Endothelial cell of umbilical vein (primary cell): Measurements from ENCODE around the gene SLC45A2. TPM values are rescaled to one million over a fixed set of nuclear protein-coding genes. Genes with fewer than 3 reads are reported as not detected.

ENCODE experiments used
- BruUV-seq: library from RNA; stranded (reverse); fragments of 400-500 nt; replicated peaks from 2 replicates; lab custom pipeline; 2021; lab: Mats Ljungman, UMichigan
- CTCF ChIA-PET: fragments of 300-600, 350-600 bp; sonication (Branson Sonifier 250); formaldehyde crosslinking; loops from one replicate; lab custom pipeline; 2021; ENCODE audit warnings: antibody characterized with exemption, inconsistent platforms; lab: Charles Lee
- POLR2A ChIA-PET: fragments of 300-600, 350-600 bp; sonication (Branson Sonifier 250); formaldehyde crosslinking; loops from one replicate; lab custom pipeline; 2021; ENCODE audit warnings: antibody characterized with exemption, inconsistent platforms; lab: Charles Lee
- DNase-seq: peaks from one replicate; pipeline ENCODE4 v3.0.0-alpha.2; 2011; ENCODE audit warnings: low read depth, low spot score
- FAIRE-seq: peaks from 2 replicates; lab custom pipeline; 2011; peaks lifted over from hg19 to GRCh38; lab: Jason Lieb, UNC
- H2AFZ ChIP-seq: 2 replicates; pipeline ENCODE4 v1.6.0; 2012; ENCODE audit warnings: low read depth, low read length, control low read depth, inconsistent platforms
- H3K27ac ChIP-seq: 2 replicates; pipeline ENCODE4 v1.5.1; 2011; ENCODE audit warnings: low read depth, mild to moderate bottlenecking, control low read depth, low read length, moderate library complexity; ENCODE audit not compliant: insufficient read depth
- H3K27me3 ChIP-seq, 2 experiments: 2 replicates each; pipeline versions ENCODE4 v1.6.0 to v1.6.1; 2011; ENCODE audit warnings: low read length in 2 of 2, mixed read lengths in 1 of 2; ENCODE audit not compliant: control insufficient read depth in 2 of 2, insufficient read depth in 2 of 2
- H3K36me3 ChIP-seq, 2 experiments: 2 replicates in 1 of 2; 3 replicates in 1 of 2; pipeline ENCODE4 v1.5.1; 2011; ENCODE audit warnings: low read length in 2 of 2, mild to moderate bottlenecking in 1 of 2, moderate library complexity in 1 of 2; ENCODE audit not compliant: control insufficient read depth in 2 of 2, insufficient read depth in 2 of 2; ENCODE audit errors: extremely low read depth in 1 of 2
- H3K4me1 ChIP-seq: 3 replicates; pipeline ENCODE4 v1.5.1; 2011; ENCODE audit warnings: mild to moderate bottlenecking, low read length; ENCODE audit not compliant: control insufficient read depth, insufficient read depth; ENCODE audit errors: extremely low read depth
- H3K4me2 ChIP-seq: 2 replicates; pipeline ENCODE4 v1.6.1; 2011; ENCODE audit warnings: low read length, control low read depth, mixed read lengths; ENCODE audit not compliant: insufficient read depth
- H3K4me3 ChIP-seq, 3 experiments: fragments of 200-600 bp in 1 of 3; sonication (generic), shearing (Covaris generic) in 1 of 3; replicated peaks in 1 of 3; 2 replicates each; pipeline ENCODE4 v1.5.1; 2011 to 2016; ENCODE audit warnings: control low read depth in 3 of 3, low read length in 3 of 3, mild to moderate bottlenecking in 2 of 3, inconsistent platforms in 1 of 3, low read depth in 1 of 3, moderate library complexity in 1 of 3; ENCODE audit not compliant: insufficient read depth in 1 of 3
- H3K79me2 ChIP-seq: 2 replicates; pipeline ENCODE4 v1.6.0; 2012; ENCODE audit warnings: low read length, inconsistent platforms; ENCODE audit not compliant: control insufficient read depth, insufficient read depth
- H3K9ac ChIP-seq: replicated peaks from 2 replicates; pipeline ENCODE3; 2011; ENCODE audit warnings: low read length, control low read depth; ENCODE audit not compliant: insufficient read depth; ENCODE audit errors: extremely low read depth
- H3K9me1 ChIP-seq: replicated peaks from 3 replicates; pipeline ENCODE4 v1.6.0; 2011; ENCODE audit warnings: mild to moderate bottlenecking, low read length; ENCODE audit not compliant: control insufficient read depth, insufficient read depth; ENCODE audit errors: extremely low read depth
- H3K9me3 ChIP-seq: replicated peaks from 2 replicates; pipeline ENCODE4 v1.5.1; 2012; ENCODE audit warnings: low read length, inconsistent platforms; ENCODE audit not compliant: control insufficient read depth, insufficient read depth
- H4K20me1 ChIP-seq: replicated peaks from 2 replicates; pipeline ENCODE3; 2011; ENCODE audit warnings: mild to moderate bottlenecking, low read length; ENCODE audit not compliant: control insufficient read depth, insufficient read depth; ENCODE audit errors: extremely low read depth
- EZH2 ChIP-seq: IDR thresholded peaks from 2 replicates; pipeline ENCODE4 v1.6.1; 2012; ENCODE audit warnings: borderline replicate concordance, low read depth, mild to moderate bottlenecking, moderate library complexity, low read length, inconsistent platforms; ENCODE audit not compliant: severe bottlenecking
- FOS ChIP-seq: IDR thresholded peaks from 2 replicates; pipeline ENCODE4 v1.6.1; 2011; ENCODE audit warnings: mild to moderate bottlenecking, low read length, moderate library complexity, borderline replicate concordance; ENCODE audit not compliant: insufficient read depth
- GATA2 ChIP-seq: IDR thresholded peaks from 2 replicates; pipeline ENCODE4 v1.7.0; 2011; ENCODE audit warnings: low read depth, mild to moderate bottlenecking, moderate library complexity, mixed read lengths, low read length; ENCODE audit not compliant: insufficient read length, insufficient read depth
- JUN ChIP-seq: IDR thresholded peaks from 2 replicates; pipeline ENCODE4 v1.6.1; 2011; ENCODE audit warnings: borderline replicate concordance, low read depth; ENCODE audit not compliant: insufficient read length, insufficient read depth
- MYC ChIP-seq: IDR thresholded peaks from one replicate; pipeline ENCODE4 v1.6.1; 2011; ENCODE audit warnings: mild to moderate bottlenecking, low read depth, low read length
- POLR2A ChIP-seq: IDR thresholded peaks from 2 replicates; pipeline ENCODE4 v1.6.1; 2012; ENCODE audit warnings: low read depth, mild to moderate bottlenecking, control low read depth, low read length
- POLR2AphosphoS5 ChIP-seq: IDR thresholded peaks from 2 replicates; pipeline ENCODE4 v1.6.1; 2012; ENCODE audit warnings: low read depth, mild to moderate bottlenecking, control low read depth, low read length, moderate library complexity; ENCODE audit not compliant: insufficient read depth
- dilution Hi-C: fragments of 300-500 bp; cut with MboI; formaldehyde crosslinking; loops from one replicate; pipeline ENCODE4 v1.15.0; 2019; ENCODE audit warnings: low sequenced_read_pairs; ENCODE audit not compliant: extremely low pct_ligation_motif_present
- intact Hi-C: fragments of 100-400 bp; cut with micrococcal nuclease; formaldehyde crosslinking; loops from one replicate; pipeline ENCODE4 v1.10.0; 2022
- polyA plus RNA-seq, 4 experiments: library from polyadenylated mRNA; depleted of rRNA in 3 of 4; stranded (reverse) in 3 of 4; unstranded in 1 of 4; fragments of >200 nt; gene quantifications; 2 replicates each; pipeline versions ENCODE4 v1.2.1 to v1.2.3, GENCODE V29; 2011 to 2012; ENCODE audit warnings: missing spikeins in 1 of 4
- total RNA-seq: library from RNA; stranded (reverse); gene quantifications from 2 replicates; pipeline ENCODE4 v1.2.3, GENCODE V29; 2021
- TF ChIP-seq, protein P1 (sequence below), 2 donors: IDR thresholded peaks; 1 replicate in 1 of 2; 2 replicates in 1 of 2; pipeline ENCODE4 v1.5.1; 2011; ENCODE audit warnings: low read length in 2 of 2, mild to moderate bottlenecking in 2 of 2, moderate library complexity in 2 of 2, control low read depth in 1 of 2, inconsistent platforms in 1 of 2, low read depth in 1 of 2; ENCODE audit not compliant: insufficient read depth in 1 of 2; ENCODE audit errors: extremely low read depth in 1 of 2
- TF ChIP-seq, protein P2 (sequence below): IDR thresholded peaks from 2 replicates; pipeline ENCODE4 v1.6.1; 2011; ENCODE audit not compliant: insufficient read depth, insufficient read length

SLC45A2 gene
- total and polyA plus RNA-seq, 2 donors (not counting 3 experiments of a cell fraction or from before 2014, with no cell fraction given), result not detected

DNA sequence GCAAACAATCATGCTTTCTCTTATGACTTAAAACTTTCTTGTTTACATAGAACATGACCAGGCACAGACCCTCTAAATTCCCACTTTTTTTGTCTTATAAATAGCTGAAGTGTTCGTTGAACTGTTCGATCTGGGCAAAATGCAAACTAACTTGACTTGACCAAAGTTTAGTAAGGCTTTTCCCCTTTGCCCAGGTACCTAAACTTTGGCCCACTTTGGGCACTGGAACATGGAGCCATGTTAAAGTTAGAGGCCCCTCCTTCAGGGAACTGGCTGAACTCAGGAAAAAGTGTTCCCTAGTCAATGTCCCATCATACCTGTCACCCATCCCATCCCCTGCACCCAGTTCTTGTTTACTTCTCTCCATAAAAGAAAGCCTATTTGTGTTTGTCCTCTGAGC is 32.8 kb upstream of the SLC45A2 start:
- peaks cover 3 to 10% of the 10 kb centered on the region in 2 experiments for H3K27me3 ChIP-seq
- H3K9me1 ChIP-seq, result no peaks in the 10 kb centered on the region
- ChIA-PET POLR2A (no interaction called here), CTCF (interaction anchor here (1.3 kb wide), 1 partner anchor 11 kb away, joined by 3 read pairs; no protein-coding TSS in a partner anchor)
- FAIRE-seq, result no peak
- no peak overlapping the region for H3K4me2 ChIP-seq
- intact Hi-C loops, result no loop called here
- no peaks in the 10 kb centered on the region for H3K79me2 ChIP-seq
- BruUV-seq, result no TSS peak
- no peak overlapping the region for H3K9ac ChIP-seq
- H2AFZ ChIP-seq, result no peak overlapping the region
- TF ChIP-seq, protein P1, sequence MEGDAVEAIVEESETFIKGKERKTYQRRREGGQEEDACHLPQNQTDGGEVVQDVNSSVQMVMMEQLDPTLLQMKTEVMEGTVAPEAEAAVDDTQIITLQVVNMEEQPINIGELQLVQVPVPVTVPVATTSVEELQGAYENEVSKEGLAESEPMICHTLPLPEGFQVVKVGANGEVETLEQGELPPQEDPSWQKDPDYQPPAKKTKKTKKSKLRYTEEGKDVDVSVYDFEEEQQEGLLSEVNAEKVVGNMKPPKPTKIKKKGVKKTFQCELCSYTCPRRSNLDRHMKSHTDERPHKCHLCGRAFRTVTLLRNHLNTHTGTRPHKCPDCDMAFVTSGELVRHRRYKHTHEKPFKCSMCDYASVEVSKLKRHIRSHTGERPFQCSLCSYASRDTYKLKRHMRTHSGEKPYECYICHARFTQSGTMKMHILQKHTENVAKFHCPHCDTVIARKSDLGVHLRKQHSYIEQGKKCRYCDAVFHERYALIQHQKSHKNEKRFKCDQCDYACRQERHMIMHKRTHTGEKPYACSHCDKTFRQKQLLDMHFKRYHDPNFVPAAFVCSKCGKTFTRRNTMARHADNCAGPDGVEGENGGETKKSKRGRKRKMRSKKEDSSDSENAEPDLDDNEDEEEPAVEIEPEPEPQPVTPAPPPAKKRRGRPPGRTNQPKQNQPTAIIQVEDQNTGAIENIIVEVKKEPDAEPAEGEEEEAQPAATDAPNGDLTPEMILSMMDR (IDR thresholded peaks at IDR 0.05; ENCODE audit: extremely low read depth in 1 of 2, insufficient read depth in 1 of 2, low read depth in 1 of 2, low read length in 2 of 2), result no peak
- no peak for TF ChIP-seq FOS
- TF ChIP-seq GATA2, result no peak
- TF ChIP-seq POLR2AphosphoS5, result no peak
- TF ChIP-seq, protein P2, sequence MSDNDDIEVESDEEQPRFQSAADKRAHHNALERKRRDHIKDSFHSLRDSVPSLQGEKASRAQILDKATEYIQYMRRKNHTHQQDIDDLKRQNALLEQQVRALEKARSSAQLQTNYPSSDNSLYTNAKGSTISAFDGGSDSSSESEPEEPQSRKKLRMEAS, result no peak
- TF ChIP-seq MYC, result no peak
- TF ChIP-seq POLR2A, result no peak
- TF ChIP-seq EZH2, result no peak
- TF ChIP-seq JUN, result no peak
- H3K36me3 ChIP-seq, result no peaks in the 10 kb centered on the region
- no peaks in the 10 kb centered on the region for H3K9me3 ChIP-seq
- H3K4me1 ChIP-seq, result no peaks in the 10 kb centered on the region
- no peak overlapping the region for H3K4me3 ChIP-seq
- no peak for DNase-seq
- no peak overlapping the region for H3K27ac ChIP-seq
- no peaks in the 10 kb centered on the region for H4K20me1 ChIP-seq
- dilution Hi-C loops, result no loop called here
